GM12891 (cell line): Measurements from ENCODE around the gene PIP.

Experiments used
- POLR2A ChIP-seq: IDR thresholded peaks from 2 replicates; pipeline ENCODE4 v1.6.1; 2011; ENCODE audit warnings: low read depth, low read length, control low read depth
- POLR2AphosphoS5 ChIP-seq: IDR thresholded peaks from 2 replicates; pipeline ENCODE4 v1.6.1; 2011; ENCODE audit warnings: low read depth, low read length, control low read depth
- POU2F2 ChIP-seq: IDR thresholded peaks from 2 replicates; pipeline ENCODE4 v1.6.1; 2011; ENCODE audit warnings: low read depth, mild to moderate bottlenecking, control low read depth, low read length, moderate library complexity
- SPI1 ChIP-seq: IDR thresholded peaks from 2 replicates; pipeline ENCODE4 v1.6.1; 2011; ENCODE audit warnings: low read depth, low read length, control low read depth

DNA sequence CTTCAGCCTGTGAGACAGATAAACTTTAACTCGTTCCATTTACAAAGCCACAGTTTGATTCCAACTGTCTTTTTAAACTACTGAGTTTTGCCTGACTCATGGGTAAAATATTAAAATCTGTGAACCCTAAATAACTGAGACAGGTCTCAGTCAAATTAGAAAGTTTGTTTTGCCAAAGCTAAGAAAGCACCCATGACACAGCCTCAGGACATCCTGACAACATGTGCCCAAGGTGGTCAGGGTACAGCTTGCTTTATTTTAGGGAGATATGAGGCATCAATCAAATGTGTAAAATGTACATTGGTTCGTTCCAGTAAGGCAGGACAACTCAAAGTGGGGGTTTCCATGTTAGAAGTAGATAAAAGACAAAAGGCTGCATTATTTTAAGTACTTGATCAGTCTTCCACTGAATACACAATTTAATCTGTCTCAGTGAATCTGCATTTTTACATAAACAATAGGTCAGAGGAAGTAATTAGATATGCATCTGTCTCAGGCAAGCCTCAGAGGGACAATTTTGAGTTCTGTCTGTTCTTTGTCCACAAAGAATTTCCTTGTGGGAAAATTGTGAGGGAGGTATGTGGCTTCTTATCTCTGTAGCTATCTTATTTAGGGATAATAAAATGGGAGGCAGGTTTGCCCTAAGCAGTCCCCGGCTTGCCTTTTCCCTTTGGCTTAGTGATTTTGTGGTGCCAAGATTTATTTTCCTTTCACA lies 11.0 kb upstream of the PIP start:
- TF ChIP-seq POU2F2 (no peak), POLR2A (no peak), POLR2AphosphoS5 (no peak), SPI1 (no peak)
